Liver (tissue), 9 donors: ENCODE measurements around the gene SPRED1. TPM values are rescaled to one million over a fixed set of nuclear protein-coding genes. Genes with fewer than 3 reads are reported as not detected.

Source experiments
- DNase-seq: peaks from one replicate; pipeline ENCODE4 v3.0.0-alpha.2; 2017; ENCODE audit warnings: low spot score
- H3K27ac ChIP-seq, 2 donors: one replicate each; pipeline ENCODE4 v1.7.0; 2013; ENCODE audit warnings: inconsistent platforms in 2 of 2, low read length in 2 of 2, control low read depth in 1 of 2, low read depth in 1 of 2, mild to moderate bottlenecking in 1 of 2
- H3K27me3 ChIP-seq, 4 donors: one replicate each; pipeline versions ENCODE4 v1.6.1 to v1.7.0; 2013; ENCODE audit warnings: low read length in 3 of 4, inconsistent platforms in 1 of 4, mild to moderate bottlenecking in 1 of 4, moderate library complexity in 1 of 4; ENCODE audit not compliant: control insufficient read depth in 4 of 4, insufficient read depth in 4 of 4
- H3K36me3 ChIP-seq, 4 donors: one replicate each; pipeline versions ENCODE4 v1.6.1 to v1.7.0; 2013; ENCODE audit warnings: low read length in 3 of 4, mild to moderate bottlenecking in 3 of 4, low read depth in 1 of 4, moderate library complexity in 1 of 4; ENCODE audit not compliant: control insufficient read depth in 4 of 4, insufficient read depth in 3 of 4
- H3K4me1 ChIP-seq, 4 donors: one replicate each; pipeline versions ENCODE4 v1.6.1 to v1.7.0; 2013; ENCODE audit warnings: low read length in 3 of 4, mild to moderate bottlenecking in 3 of 4, moderate library complexity in 1 of 4; ENCODE audit not compliant: control insufficient read depth in 4 of 4, insufficient read depth in 4 of 4
- H3K4me3 ChIP-seq, 3 donors: one replicate each; pipeline versions ENCODE4 v1.6.1 to v1.7.0; 2013; ENCODE audit warnings: low read length in 3 of 3, control low read depth in 1 of 3, low read depth in 1 of 3, mild to moderate bottlenecking in 1 of 3
- H3K9ac ChIP-seq, 2 donors: one replicate each; pipeline ENCODE4 v1.7.0; 2013; ENCODE audit warnings: low read length in 2 of 2, mild to moderate bottlenecking in 2 of 2, moderate library complexity in 2 of 2, control low read depth in 1 of 2, low read depth in 1 of 2
- H3K9me3 ChIP-seq, 4 donors: one replicate each; pipeline versions ENCODE4 v1.6.1 to v1.7.0; 2013; ENCODE audit warnings: low read length in 3 of 4; ENCODE audit not compliant: control insufficient read depth in 4 of 4
- ATF3 ChIP-seq: IDR thresholded peaks from 2 replicates; pipeline ENCODE4 v1.6.1; 2016; ENCODE audit warnings: antibody characterized with exemption
- CTCF ChIP-seq: fragments of 150-350 bp; IDR thresholded peaks from 2 replicates; pipeline ENCODE4 v1.5.1; 2017; ENCODE audit warnings: improper control_type of control experiment, low read depth, low read length; ENCODE audit not compliant: missing input control
- EGR1 ChIP-seq, 2 donors: IDR thresholded peaks; 2 replicates each; pipeline ENCODE4 v1.6.1; 2016 to 2018; ENCODE audit warnings: antibody characterized with exemption in 2 of 2, low read depth in 2 of 2
- FOXA2 ChIP-seq: IDR thresholded peaks from 2 replicates; pipeline ENCODE4 v1.6.1; 2016; ENCODE audit warnings: antibody characterized with exemption
- NR2F2 ChIP-seq: IDR thresholded peaks from 2 replicates; pipeline ENCODE4 v1.6.1; 2016; ENCODE audit warnings: antibody characterized with exemption
- RAD21 ChIP-seq, 2 donors: IDR thresholded peaks; 2 replicates each; pipeline ENCODE4 v1.6.1; 2016; ENCODE audit warnings: antibody characterized with exemption in 2 of 2, mild to moderate bottlenecking in 2 of 2
- TAF1 ChIP-seq: conservative IDR thresholded peaks from 2 replicates; pipeline ENCODE4 v1.6.1; 2016; ENCODE audit warnings: antibody characterized with exemption, mild to moderate bottlenecking
- WGBS: extraction: QIAGEN DNeasy Blood & Tissue Kit; methylation state at CpG from one replicate; pipeline ENCODE4 v1.1.7; 2013; 5-methylcytosine and 5-hydroxymethylcytosine counted together
- polyA plus RNA-seq, 2 donors: library from polyadenylated mRNA; stranded (reverse) in 1 of 2; unstranded in 1 of 2; fragments of 200-250 nt in 1 of 2; fragments of >200 nt in 1 of 2; fragmentation: Nextera tagmentation in 1 of 2; extraction: Ambion mirVana in 1 of 2; gene quantifications; one replicate each; pipeline versions ENCODE4 v1.2.1 to v1.2.3, GENCODE V29; 2013 to 2015
- total RNA-seq, 2 donors: library from RNA; depleted of rRNA; stranded (reverse); fragments of >200 nt; gene quantifications; one replicate each; pipeline ENCODE4 v1.2.3, GENCODE V29; 2014
- donor health status: healthy.
- donor health status: healthy.
- donor health status: healthy.
- donor health status: healthy.
- donor health status: healthy.

The SPRED1 gene
- total and polyA plus RNA-seq, 4 donors, result 1.2 to 7.7 (median 4.4) TPM

GRCh38 chr15:38367476-38367875 lies 114.8 kb downstream of the SPRED1 start:
- no peak for TF ChIP-seq NR2F2
- H3K4me1 ChIP-seq, result no peaks in the 10 kb centered on the region
- no peaks in the 10 kb centered on the region for H3K36me3 ChIP-seq
- H3K4me3 ChIP-seq, result no peak overlapping the region
- WGBS, result 88% methylated on average over 2 of the region's 2 CpGs
- no peaks in the 10 kb centered on the region for H3K9me3 ChIP-seq
- DNase-seq, result no peak
- H3K27ac ChIP-seq, result no peak overlapping the region
- H3K9ac ChIP-seq, result no peak overlapping the region
- peaks cover 0 to 2% (median 0%) of the 10 kb centered on the region in 4 donors for H3K27me3 ChIP-seq

DNA sequence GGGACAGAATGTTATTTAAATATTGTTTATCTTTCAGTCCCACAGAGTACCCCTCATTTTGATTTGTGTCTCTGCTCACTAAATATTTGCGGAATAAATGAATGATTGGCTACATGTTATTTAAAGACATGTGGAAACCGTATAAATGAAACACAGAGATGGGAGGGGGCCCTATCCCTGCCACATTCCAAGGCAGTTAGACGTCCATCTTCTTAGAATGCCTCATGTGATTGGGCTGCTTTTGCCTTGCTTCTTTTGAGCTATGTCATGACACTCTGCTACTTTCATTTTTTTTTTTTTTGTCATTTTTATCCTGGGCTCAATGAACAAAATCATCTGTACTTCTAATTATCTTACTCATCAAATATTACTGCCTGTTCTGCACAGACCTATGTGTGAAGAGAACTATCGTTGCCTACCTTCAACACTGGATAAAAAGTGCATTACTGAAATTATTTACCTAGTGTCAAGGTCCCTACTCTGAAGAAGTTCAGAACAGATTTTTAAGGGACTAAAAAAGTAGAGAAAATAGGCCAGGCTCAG lies 117.4 kb downstream of the SPRED1 start:
- Histone ChIP-seq H3K4me3 (no peak overlapping the region), H3K27ac (no peak overlapping the region), H3K4me1 (peaks cover 0 to 3% (median 0%) of the 10 kb centered on the region in 4 donors), H3K9me3 (no peaks in the 10 kb centered on the region), H3K36me3 (no peaks in the 10 kb centered on the region), H3K9ac (no peak overlapping the region), H3K27me3 (peaks cover 0 to 2% (median 0%) of the 10 kb centered on the region in 4 donors)
- DNase-seq, result no peak
- TF ChIP-seq EGR1 (IDR thresholded peaks at IDR 0.05; ENCODE audit: low read depth in 2 of 2) (no peak), FOXA2 (no peak)
- WGBS, result 74% methylated on average over 4 of the region's 4 CpGs

DNA sequence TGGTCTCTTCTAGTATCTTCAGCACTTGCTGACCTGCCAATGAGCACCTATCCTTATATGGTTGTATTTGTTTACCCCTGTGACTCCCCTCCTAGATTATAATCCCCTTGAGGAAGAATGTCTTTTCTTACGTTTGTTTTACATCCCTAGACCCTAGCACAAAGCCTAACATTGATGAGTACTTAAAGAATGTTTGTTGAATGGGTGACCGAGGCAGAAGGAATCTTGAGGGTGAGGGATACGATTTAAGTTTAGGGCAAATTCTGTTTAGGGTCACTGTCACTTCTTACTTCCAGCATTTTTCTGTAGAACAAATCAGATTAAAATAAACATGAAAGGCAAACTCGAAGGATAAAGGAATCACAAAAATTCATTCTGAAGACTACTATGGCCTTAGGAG lies 120.4 kb downstream of the SPRED1 start:
- no peak for TF ChIP-seq ATF3
- Histone ChIP-seq H3K9me3 (no peaks in the 10 kb centered on the region), H3K9ac (no peak overlapping the region), H3K27me3 (peaks cover 0 to 2% (median 0%) of the 10 kb centered on the region in 4 donors), H3K4me1 (peaks cover 0 to 3% (median 0%) of the 10 kb centered on the region in 4 donors), H3K36me3 (no peaks in the 10 kb centered on the region), H3K4me3 (no peak overlapping the region), H3K27ac (no peak overlapping the region)
- no peak for DNase-seq
- WGBS, result 74% methylated on average over 4 of the region's 4 CpGs

DNA sequence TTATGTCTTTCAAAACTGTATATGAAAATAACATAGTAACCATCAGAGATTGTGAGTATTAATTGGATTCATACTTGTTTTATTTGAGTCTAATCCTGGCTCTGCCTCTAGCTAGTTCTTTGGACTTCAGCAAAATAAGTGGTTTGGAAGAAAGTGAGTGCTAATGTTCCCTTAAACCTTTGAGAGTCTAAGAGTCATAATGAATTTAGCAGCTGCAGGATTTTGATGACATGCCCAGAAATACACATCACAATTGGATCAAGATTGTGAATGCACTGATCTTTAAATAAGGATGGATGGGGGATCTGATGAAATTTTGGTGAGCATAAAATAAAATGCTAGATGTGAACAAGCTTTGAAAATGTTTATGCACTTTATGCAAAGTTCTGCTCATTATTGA lies 121.4 kb downstream of the SPRED1 start:
- H3K9me3 ChIP-seq, result no peaks in the 10 kb centered on the region
- H3K27me3 ChIP-seq, result peaks cover 0 to 2% (median 0%) of the 10 kb centered on the region in 4 donors
- H3K4me1 ChIP-seq, result peaks cover 0 to 3% (median 0%) of the 10 kb centered on the region in 4 donors
- DNase-seq, result no peak
- H3K9ac ChIP-seq, result no peak overlapping the region
- TF ChIP-seq RAD21 (IDR thresholded peaks at IDR 0.05) (no peak), CTCF (no peak), TAF1 (no peak)
- H3K36me3 ChIP-seq, result no peaks in the 10 kb centered on the region
- H3K4me3 ChIP-seq, result no peak overlapping the region
- no peak overlapping the region for H3K27ac ChIP-seq
